HAP-1 (cell line): ENCODE measurements around the gene CISH.

Source experiments
- DNase-seq, 2 experiments: peaks; one replicate each; pipeline ENCODE4 v3.0.0-alpha.2; 2016 to 2020; ENCODE audit warnings: low spot score in 2 of 2
- H3K27me3 ChIP-seq: fragments of 250-450 bp; sonication (Bioruptor Pico); 2 replicates; pipeline ENCODE4 v1.5.1; 2020; ENCODE audit warnings: low read depth, mild to moderate bottlenecking, moderate library complexity
- H3K36me3 ChIP-seq: fragments of 250-450 bp; sonication (Bioruptor Pico); replicated peaks from 2 replicates; pipeline ENCODE4 v1.5.1; 2020; ENCODE audit warnings: mild to moderate bottlenecking
- H3K4me1 ChIP-seq: fragments of 250-450 bp; sonication (Bioruptor Pico); 2 replicates; pipeline ENCODE4 v1.5.1; 2020; ENCODE audit warnings: mild to moderate bottlenecking
- H3K4me3 ChIP-seq: fragments of 250-450 bp; sonication (Bioruptor Pico); 2 replicates; pipeline ENCODE4 v1.5.1; 2020; ENCODE audit warnings: mild to moderate bottlenecking, moderate library complexity
- H3K9me3 ChIP-seq: fragments of 250-450 bp; sonication (Bioruptor Pico); 2 replicates; pipeline ENCODE4 v1.5.1; 2020; ENCODE audit warnings: mild to moderate bottlenecking, moderate library complexity
- in situ Hi-C: fragments of 300-500 bp; cut with MboI; formaldehyde crosslinking; loops from 3 replicates; pipeline ENCODE4 v1.14.3; 2020; ENCODE audit warnings: low sequenced_read_pairs, inconsistent platforms, mixed read lengths

CISH gene

GRCh38 chr3:50616003-50616769 is 4.6 kb upstream of the CISH start:
- H3K36me3 ChIP-seq, result peaks cover 11% of the 10 kb centered on the region
- in situ Hi-C loops, result loop anchor here (5.0 kb wide), 1 partner anchor 756 kb away; no protein-coding TSS in a partner anchor
- peak overlapping the region; percentile 90 for H3K4me3 ChIP-seq
- H3K27me3 ChIP-seq, result no peaks in the 10 kb centered on the region
- no peaks in the 10 kb centered on the region for H3K9me3 ChIP-seq
- peak; percentile 89 to 92 for DNase-seq
- peaks cover 18% of the 10 kb centered on the region for H3K4me1 ChIP-seq

- in situ Hi-C loops, result loop anchor here (5.0 kb wide), 1 partner anchor 757 kb away; no protein-coding TSS in a partner anchor
- Histone ChIP-seq H3K9me3 (no peaks in the 10 kb centered on the region), H3K4me1 (peaks cover 26% of the 10 kb centered on the region), H3K27me3 (no peaks in the 10 kb centered on the region), H3K36me3 (peaks cover 11% of the 10 kb centered on the region), H3K4me3 (no peak overlapping the region)
- DNase-seq, result no peak
Measured at GRCh38 chr3:50615190-50615589, 3.6 kb upstream of the CISH start.

GRCh38 chr3:50612970-50613846 is 1.6 kb upstream of the CISH start:
- H3K9me3 ChIP-seq, result no peaks in the 10 kb centered on the region
- H3K27me3 ChIP-seq, result no peaks in the 10 kb centered on the region
- H3K4me1 ChIP-seq, result peaks cover 22% of the 10 kb centered on the region
- no peaks in the 10 kb centered on the region for H3K36me3 ChIP-seq
- no peak for DNase-seq
- H3K4me3 ChIP-seq, result no peak overlapping the region
- in situ Hi-C loops, result no loop called here

GRCh38 chr3:50612234-50612882 is 784 bp upstream of the CISH start:
- Histone ChIP-seq H3K27me3 (no peaks in the 10 kb centered on the region), H3K36me3 (no peaks in the 10 kb centered on the region), H3K4me1 (peaks cover 18% of the 10 kb centered on the region), H3K9me3 (no peaks in the 10 kb centered on the region), H3K4me3 (peak overlapping the region; percentile 59)
- no peak for DNase-seq
- in situ Hi-C loops, result no loop called here

GRCh38 chr3:50610992-50611463 is 546 bp downstream of the CISH start:
- H3K9me3 ChIP-seq, result no peaks in the 10 kb centered on the region
- no peaks in the 10 kb centered on the region for H3K36me3 ChIP-seq
- in situ Hi-C loops, result no loop called here
- H3K4me3 ChIP-seq, result peak overlapping the region; percentile 59
- no peaks in the 10 kb centered on the region for H3K27me3 ChIP-seq
- DNase-seq, result no peak
- H3K4me1 ChIP-seq, result peaks cover 12% of the 10 kb centered on the region

- Histone ChIP-seq H3K4me1 (peaks cover 12% of the 10 kb centered on the region), H3K36me3 (peaks cover 4% of the 10 kb centered on the region; the same call in 1 of the 2 replicates), H3K4me3 (peak overlapping the region; percentile 59), H3K9me3 (no peaks in the 10 kb centered on the region), H3K27me3 (no peaks in the 10 kb centered on the region)
- no peak for DNase-seq
- in situ Hi-C loops, result no loop called here
Measured at GRCh38 chr3:50610181-50610971, 1.2 kb downstream of the CISH start.

- H3K27me3 ChIP-seq, result no peaks in the 10 kb centered on the region
- in situ Hi-C loops, result no loop called here
- H3K4me3 ChIP-seq, result no peak overlapping the region
- no peaks in the 10 kb centered on the region for H3K9me3 ChIP-seq
- peaks cover 12% of the 10 kb centered on the region for H3K4me1 ChIP-seq
- H3K36me3 ChIP-seq, result peaks cover 4% of the 10 kb centered on the region; the same call in 1 of the 2 replicates
- no peak for DNase-seq
Measured at GRCh38 chr3:50609763-50610085, 1.9 kb downstream of the CISH start.

- Histone ChIP-seq H3K36me3 (peaks cover 4% of the 10 kb centered on the region; the same call in 1 of the 2 replicates), H3K4me1 (peaks cover 12% of the 10 kb centered on the region), H3K4me3 (no peak overlapping the region), H3K9me3 (no peaks in the 10 kb centered on the region), H3K27me3 (no peaks in the 10 kb centered on the region)
- in situ Hi-C loops, result no loop called here
- DNase-seq, result no peak
Measured at GRCh38 chr3:50609071-50609762, 2.4 kb downstream of the CISH start.

GRCh38 chr3:50608278-50608677 is 3.3 kb downstream of the CISH start:
- Histone ChIP-seq H3K27me3 (no peaks in the 10 kb centered on the region), H3K4me3 (no peak overlapping the region), H3K36me3 (peaks cover 4% of the 10 kb centered on the region; the same call in 1 of the 2 replicates), H3K9me3 (no peaks in the 10 kb centered on the region), H3K4me1 (peaks cover 12% of the 10 kb centered on the region)
- in situ Hi-C loops, result no loop called here
- DNase-seq, result no peak

GRCh38 chr3:50607271-50608091 is 4.1 kb downstream of the CISH start:
- Histone ChIP-seq H3K9me3 (no peaks in the 10 kb centered on the region), H3K4me3 (no peak overlapping the region), H3K27me3 (no peaks in the 10 kb centered on the region), H3K36me3 (peaks cover 4% of the 10 kb centered on the region; the same call in 1 of the 2 replicates), H3K4me1 (peaks cover 12% of the 10 kb centered on the region)
- DNase-seq, result no peak
- in situ Hi-C loops, result no loop called here

GRCh38 chr3:50606596-50606995 is 5.0 kb downstream of the CISH start:
- H3K4me1 ChIP-seq, result peaks cover 9% of the 10 kb centered on the region
- no peak overlapping the region for H3K4me3 ChIP-seq
- H3K27me3 ChIP-seq, result no peaks in the 10 kb centered on the region
- H3K36me3 ChIP-seq, result peaks cover 4% of the 10 kb centered on the region; the same call in 1 of the 2 replicates
- DNase-seq, result no peak
- H3K9me3 ChIP-seq, result no peaks in the 10 kb centered on the region
- in situ Hi-C loops, result no loop called here

GRCh38 chr3:50605901-50606326 is 5.7 kb downstream of the CISH start:
- peaks cover 4% of the 10 kb centered on the region for H3K4me1 ChIP-seq
- H3K36me3 ChIP-seq, result peaks cover 4% of the 10 kb centered on the region; the same call in 1 of the 2 replicates
- H3K27me3 ChIP-seq, result no peaks in the 10 kb centered on the region
- no peak overlapping the region for H3K4me3 ChIP-seq
- DNase-seq, result no peak
- no peaks in the 10 kb centered on the region for H3K9me3 ChIP-seq
- in situ Hi-C loops, result no loop called here
